ENCODE results near the gene AMIGO3. TPM values are rescaled to one million over a fixed set of nuclear protein-coding genes. Genes with fewer than 3 reads are reported as not detected.
"Not testable (repeated sequence)": the region's sequence is repeated elsewhere in the genome, so short reads cannot be mapped to it uniquely, and the experiment has no call there.

The AMIGO3 gene
- total RNA-seq, 1 donor from 2014 or later: not detected

GRCh38 chr3:49700014-49700413, 19.5 kb downstream of the AMIGO3 start:
- Histone ChIP-seq H3K27me3 (no peaks in the 10 kb centered on the region), H2AFZ (replicated peaks) (no peak overlapping the region), H3K36me3 (no peaks in the 10 kb centered on the region), H3F3A (ENCODE audit: low read depth) (no peaks in the 10 kb centered on the region), H3K4me2 (no peak overlapping the region), H3K27ac (no peak overlapping the region), H4K20me1 (ENCODE audit: low read depth) (no peaks in the 10 kb centered on the region), H3K4me3 (no peak overlapping the region), H3K9me3 (ENCODE audit: low read depth) (no peaks in the 10 kb centered on the region), H3K4me1 (no peaks in the 10 kb centered on the region), H3K9ac (no peak overlapping the region), H3K79me2 (ENCODE audit: low read depth) (no peaks in the 10 kb centered on the region)
- DNase-seq (ENCODE audit: low spot score): no peak
- no peaks in the 10 kb centered on the region for H3K4me1 Mint-ChIP-seq
- H3K27ac Mint-ChIP-seq: peak overlapping the region; percentile 69
- H3K27me3 Mint-ChIP-seq (ENCODE audit: insufficient read depth, low read depth): peaks cover 2% of the 10 kb centered on the region
- peaks cover 2% of the 10 kb centered on the region for H3K36me3 Mint-ChIP-seq
- H3K4me3 Mint-ChIP-seq: no peak overlapping the region
- no peaks in the 10 kb centered on the region for H3K9me3 Mint-ChIP-seq
- no peak for TF ChIP-seq CTCF (IDR thresholded peaks at IDR 0.05)

DNA sequence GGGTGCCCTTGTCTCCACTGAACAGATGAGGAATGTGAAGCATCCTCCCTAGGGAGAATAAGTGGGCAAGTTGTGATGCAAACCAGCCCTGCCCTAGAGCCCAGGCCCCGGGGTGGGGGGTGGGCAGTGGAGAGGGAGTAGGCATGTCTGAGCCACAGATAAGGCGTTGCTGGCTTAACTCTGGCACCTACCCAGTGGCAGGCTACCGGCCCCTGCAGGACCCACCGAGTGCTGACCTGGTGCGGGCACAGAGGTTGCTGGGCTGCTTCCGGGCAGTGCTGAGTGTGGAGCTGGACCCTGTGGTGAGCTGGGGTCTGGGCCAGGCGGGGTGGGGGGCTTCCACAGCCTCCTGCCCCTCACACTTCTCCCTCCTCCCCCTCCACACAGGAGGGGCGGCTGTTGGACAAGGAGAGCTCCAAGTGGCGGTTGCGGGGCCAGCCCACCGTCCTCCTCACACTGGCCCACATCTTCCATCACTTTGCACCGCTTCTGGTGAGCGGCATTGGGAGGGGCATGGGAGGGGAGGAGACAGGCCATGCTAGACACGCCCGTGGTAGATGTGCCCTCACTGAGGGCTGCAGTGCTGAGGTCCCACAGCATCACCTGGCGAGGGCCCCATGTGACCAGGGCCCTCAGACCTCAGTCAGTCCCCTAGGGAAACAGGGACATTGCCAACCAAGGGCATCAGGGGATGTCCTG, 20.1 kb downstream of the AMIGO3 start:
- H3F3A ChIP-seq (ENCODE audit: low read depth): no peaks in the 10 kb centered on the region
- H3K4me1 ChIP-seq: no peaks in the 10 kb centered on the region
- H3K27me3 Mint-ChIP-seq (ENCODE audit: insufficient read depth, low read depth): peaks cover 2% of the 10 kb centered on the region
- no peak overlapping the region for H3K27ac Mint-ChIP-seq
- H3K4me2 ChIP-seq: no peak overlapping the region
- no peaks in the 10 kb centered on the region for H3K27me3 ChIP-seq
- TF ChIP-seq CTCF (IDR thresholded peaks at IDR 0.05): no peak
- no peak for TF ChIP-seq EZH2 (IDR thresholded peaks at IDR 0.05)
- no peak for TF ChIP-seq EZH2phosphoT487 (IDR thresholded peaks at IDR 0.05)
- H3K4me1 Mint-ChIP-seq: no peaks in the 10 kb centered on the region
- no peak overlapping the region for H3K4me3 Mint-ChIP-seq
- no peaks in the 10 kb centered on the region for H3K36me3 ChIP-seq
- H3K36me3 Mint-ChIP-seq: peaks cover 2% of the 10 kb centered on the region
- no peak overlapping the region for H3K27ac ChIP-seq
- no peaks in the 10 kb centered on the region for H3K79me2 ChIP-seq (ENCODE audit: low read depth)
- no peak for DNase-seq (ENCODE audit: low spot score)
- H3K9ac ChIP-seq: no peak overlapping the region
- no peaks in the 10 kb centered on the region for H4K20me1 ChIP-seq (ENCODE audit: low read depth)
- H3K4me3 ChIP-seq: no peak overlapping the region
- no peaks in the 10 kb centered on the region for H3K9me3 Mint-ChIP-seq
- no peak overlapping the region for H2AFZ ChIP-seq (replicated peaks)
- no peaks in the 10 kb centered on the region for H3K9me3 ChIP-seq (ENCODE audit: low read depth)

DNA sequence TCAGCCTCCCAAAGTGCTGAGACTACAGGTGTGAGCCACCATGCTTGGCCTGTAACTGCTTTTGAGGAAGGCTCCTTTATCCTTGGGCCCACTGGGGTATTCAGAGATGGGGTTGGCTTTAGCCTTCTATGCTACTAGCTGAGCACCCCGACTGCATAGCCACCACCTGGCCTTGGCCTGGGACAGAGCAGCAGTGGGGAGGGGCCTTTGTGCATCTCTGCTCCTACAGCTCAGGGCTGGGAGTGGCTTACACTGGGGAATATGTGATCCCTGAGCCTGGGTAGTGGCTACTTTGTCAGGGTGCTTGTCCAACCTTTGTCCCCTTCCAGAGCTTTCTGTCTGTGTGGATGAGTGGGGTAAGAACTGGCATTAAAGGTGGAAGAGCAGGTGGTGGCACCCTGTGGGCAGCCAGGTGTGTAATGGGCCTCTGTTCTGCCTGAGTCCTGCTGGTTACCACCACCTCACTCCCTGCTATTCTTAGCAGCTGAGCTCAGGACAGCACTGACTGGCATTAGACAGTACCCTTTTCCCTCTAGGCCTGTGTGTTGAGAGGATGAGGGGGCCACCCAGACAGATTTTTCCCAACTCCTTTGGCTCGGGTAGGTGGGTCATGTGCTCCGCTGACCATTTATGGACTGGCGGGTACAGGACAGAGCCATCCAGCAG, 24.0 kb downstream of the AMIGO3 start:
- H3K36me3 ChIP-seq; H3K36me3 Mint-ChIP-seq; H3K27me3 Mint-ChIP-seq (ENCODE audit: insufficient read depth, low read depth); H4K20me1 ChIP-seq (ENCODE audit: low read depth); H3K27ac Mint-ChIP-seq; H3K9ac ChIP-seq; H3K4me1 ChIP-seq; H3F3A ChIP-seq (ENCODE audit: low read depth); H3K9me3 Mint-ChIP-seq; H3K4me2 ChIP-seq; H3K9me3 ChIP-seq (ENCODE audit: low read depth); H3K79me2 ChIP-seq (ENCODE audit: low read depth); H3K4me3 ChIP-seq; H3K4me1 Mint-ChIP-seq; H3K27ac ChIP-seq; DNase-seq (ENCODE audit: low spot score); H2AFZ ChIP-seq (replicated peaks); H3K4me3 Mint-ChIP-seq; H3K27me3 ChIP-seq: not testable (repeated sequence)

GRCh38 chr3:49694409-49695070, 24.9 kb downstream of the AMIGO3 start:
- not testable (repeated sequence) for H3K27ac ChIP-seq

GRCh38 chr3:49691481-49691880, 28.0 kb downstream of the AMIGO3 start:
- not testable (repeated sequence) for H3K27me3 ChIP-seq; H3K27ac Mint-ChIP-seq; H3K36me3 Mint-ChIP-seq; H3K4me3 ChIP-seq; H3K4me3 Mint-ChIP-seq; DNase-seq (ENCODE audit: low spot score); H2AFZ ChIP-seq (replicated peaks); H3K27me3 Mint-ChIP-seq (ENCODE audit: insufficient read depth, low read depth); H3K4me2 ChIP-seq; H3K9ac ChIP-seq; H4K20me1 ChIP-seq (ENCODE audit: low read depth); H3K4me1 ChIP-seq; H3K9me3 Mint-ChIP-seq; H3K36me3 ChIP-seq; H3K27ac ChIP-seq; H3K9me3 ChIP-seq (ENCODE audit: low read depth)
- Histone ChIP-seq H3K79me2 (ENCODE audit: low read depth) (peaks cover 18% of the 10 kb centered on the region), H3F3A (ENCODE audit: low read depth) (peaks cover 19% of the 10 kb centered on the region)
- peaks cover 20% of the 10 kb centered on the region for H3K4me1 Mint-ChIP-seq

More at GRCh38 chr3:49694409-49695070, 24.9 kb downstream of the AMIGO3 start:
- peaks cover 13% of the 10 kb centered on the region for H3K4me1 Mint-ChIP-seq
- DNase-seq (ENCODE audit: low spot score); H3K27me3 ChIP-seq; H3K4me2 ChIP-seq; H3K4me1 ChIP-seq; H3K4me3 Mint-ChIP-seq; H3K9ac ChIP-seq; H3K27ac Mint-ChIP-seq; H3F3A ChIP-seq (ENCODE audit: low read depth); H3K9me3 Mint-ChIP-seq; H4K20me1 ChIP-seq (ENCODE audit: low read depth); H3K36me3 Mint-ChIP-seq; H3K27me3 Mint-ChIP-seq (ENCODE audit: insufficient read depth, low read depth); H3K36me3 ChIP-seq; H3K4me3 ChIP-seq; H2AFZ ChIP-seq (replicated peaks); H3K9me3 ChIP-seq (ENCODE audit: low read depth): not testable (repeated sequence)
- H3K79me2 ChIP-seq (ENCODE audit: low read depth): peaks cover 18% of the 10 kb centered on the region

- H3K27ac Mint-ChIP-seq; H3K9me3 ChIP-seq (ENCODE audit: low read depth); H3K9me3 Mint-ChIP-seq; H3K4me1 ChIP-seq; H3K36me3 Mint-ChIP-seq; H2AFZ ChIP-seq (replicated peaks); H3K4me3 ChIP-seq; H3K9ac ChIP-seq; H4K20me1 ChIP-seq (ENCODE audit: low read depth); DNase-seq (ENCODE audit: low spot score); H3K27ac ChIP-seq; H3K27me3 ChIP-seq; H3K27me3 Mint-ChIP-seq (ENCODE audit: insufficient read depth, low read depth); H3K36me3 ChIP-seq: not testable (repeated sequence)
- H3K4me3 Mint-ChIP-seq: peak overlapping the region; percentile 95
- peaks cover 19% of the 10 kb centered on the region for H3F3A ChIP-seq (ENCODE audit: low read depth)
- H3K4me2 ChIP-seq: peak overlapping the region; percentile 91
- peaks cover 20% of the 10 kb centered on the region for H3K4me1 Mint-ChIP-seq
- H3K79me2 ChIP-seq (ENCODE audit: low read depth): peaks cover 18% of the 10 kb centered on the region
These were observed 28.6 kb downstream of the AMIGO3 start for GRCh38 chr3:49690856-49691255.

All from neural progenitor cell (in vitro differentiated cells).